OCI-LY1 (cell line): Measurements from ENCODE around the gene SNRPF.
"Not testable (repeated sequence)": the region's sequence is repeated elsewhere in the genome, so short reads cannot be mapped to it uniquely, and the experiment has no call there.

Source experiments
- H2AFZ ChIP-seq: fragments of 200-600 bp; sonication (generic), shearing (Covaris generic); 2 replicates; pipeline ENCODE4 v1.6.0; 2014; ENCODE audit warnings: antibody characterized with exemption, mild to moderate bottlenecking, low read length
- H3F3A ChIP-seq: fragments of 200-600 bp; sonication (generic), shearing (Covaris generic); 2 replicates; pipeline ENCODE4 v1.6.0; 2014; ENCODE audit warnings: mild to moderate bottlenecking, antibody characterized with exemption, low read length, moderate library complexity; ENCODE audit not compliant: insufficient read depth
- H3K27ac ChIP-seq: fragments of 200-600 bp; sonication (generic); 2 replicates; pipeline ENCODE4 v1.5.1; 2014; ENCODE audit warnings: low read length, mixed run types, mild to moderate bottlenecking, low read depth; ENCODE audit not compliant: poor library complexity, severe bottlenecking
- H3K27me3 ChIP-seq: fragments of 200-600 bp; sonication (generic); 2 replicates; pipeline ENCODE4 v1.6.0; 2014; ENCODE audit warnings: antibody characterized with exemption, mild to moderate bottlenecking, low read length, moderate library complexity; ENCODE audit not compliant: insufficient read depth
- H3K36me3 ChIP-seq: fragments of 200-600 bp; sonication (generic); 2 replicates; pipeline ENCODE4 v1.6.1; 2014; ENCODE audit warnings: mild to moderate bottlenecking, antibody characterized with exemption, low read length, moderate library complexity, mixed read lengths; ENCODE audit not compliant: insufficient read depth
- H3K4me1 ChIP-seq: fragments of 200-600 bp; sonication (generic); 2 replicates; pipeline ENCODE4 v1.5.1; 2014; ENCODE audit warnings: mild to moderate bottlenecking, low read length, moderate library complexity; ENCODE audit not compliant: insufficient read depth, severe bottlenecking
- H3K4me2 ChIP-seq: fragments of 200-600 bp; sonication (generic), shearing (Covaris generic); 2 replicates; pipeline ENCODE4 v1.6.1; 2014; ENCODE audit warnings: low read length
- H3K4me3 ChIP-seq: fragments of 200-600 bp; sonication (generic); 2 replicates; pipeline ENCODE4 v1.5.1; 2014; ENCODE audit warnings: low read length, low read depth, mild to moderate bottlenecking, mixed read lengths; ENCODE audit not compliant: poor library complexity, severe bottlenecking
- H3K79me2 ChIP-seq: fragments of 200-600 bp; shearing (Covaris generic); 2 replicates; pipeline ENCODE4 v1.6.1; 2016; ENCODE audit warnings: mixed run types, low read length, mixed read lengths; ENCODE audit not compliant: insufficient read depth
- H3K9ac ChIP-seq: fragments of 200-600 bp; sonication (generic), shearing (Covaris generic); 2 replicates; pipeline ENCODE4 v1.6.1; 2014; ENCODE audit warnings: mild to moderate bottlenecking, low read length, mixed read lengths
- H3K9me2 ChIP-seq: fragments of 200-600 bp; sonication (generic), shearing (Covaris generic); 2 replicates; pipeline ENCODE4 v1.6.1; 2014; ENCODE audit warnings: low read depth, mild to moderate bottlenecking, low read length, mixed read lengths
- H3K9me3 ChIP-seq: fragments of 200-600 bp; shearing (Covaris generic); 2 replicates; pipeline ENCODE4 v1.6.1; 2014; ENCODE audit warnings: low read length, mixed read lengths
- H4K20me1 ChIP-seq: fragments of 200-600 bp; sonication (generic), shearing (Covaris generic); 2 replicates; pipeline ENCODE4 v1.6.0; 2016; ENCODE audit warnings: mild to moderate bottlenecking, low read length; ENCODE audit not compliant: insufficient read depth
- CTCF ChIP-seq: fragments of 200-600 bp; sonication (generic), shearing (Covaris generic); IDR thresholded peaks from 2 replicates; pipeline ENCODE4 v1.5.1; 2017; ENCODE audit warnings: mild to moderate bottlenecking, antibody characterized with exemption, low read length, moderate library complexity, mixed read lengths
- EZH2 ChIP-seq: fragments of 200-600 bp; sonication (generic), shearing (Covaris generic); IDR thresholded peaks from 2 replicates; pipeline ENCODE4 v1.8.0; 2017; ENCODE audit warnings: borderline replicate concordance, mixed run types, mild to moderate bottlenecking, antibody characterized with exemption, low read length, moderate library complexity, mixed read lengths

The SNRPF gene

GRCh38 chr12:95858451-95859343, at the start of gene SNRPF:
Gene SNRPF, plus strand, starts transcription at chr12:95858952. Its CDS starts 122 bp downstream, at chr12:95859074.
- Histone ChIP-seq H3K27ac (peak within 1 kb of the TSS; percentile 58), H3K27me3 (no peaks in the 10 kb centered on the region), H2AFZ (peak within 1 kb of the TSS; percentile 35; the same call in 1 of the 2 replicates), H4K20me1 (no peaks in the 10 kb centered on the region), H3K9me3 (no peaks in the 10 kb centered on the region), H3F3A (no peaks in the 10 kb centered on the region), H3K9me2 (no peaks in the 10 kb centered on the region), H3K36me3 (peaks cover 33% of the 10 kb centered on the region), H3K4me3 (peak within 1 kb of the TSS; percentile 79), H3K79me2 (peaks cover 38% of the 10 kb centered on the region), H3K9ac (peak within 1 kb of the TSS; percentile 76), H3K4me2 (peak within 1 kb of the TSS; percentile 77), H3K4me1 (peaks cover 23% of the 10 kb centered on the region)
- TF ChIP-seq EZH2: no peak
- TF ChIP-seq CTCF: no peak

DNA sequence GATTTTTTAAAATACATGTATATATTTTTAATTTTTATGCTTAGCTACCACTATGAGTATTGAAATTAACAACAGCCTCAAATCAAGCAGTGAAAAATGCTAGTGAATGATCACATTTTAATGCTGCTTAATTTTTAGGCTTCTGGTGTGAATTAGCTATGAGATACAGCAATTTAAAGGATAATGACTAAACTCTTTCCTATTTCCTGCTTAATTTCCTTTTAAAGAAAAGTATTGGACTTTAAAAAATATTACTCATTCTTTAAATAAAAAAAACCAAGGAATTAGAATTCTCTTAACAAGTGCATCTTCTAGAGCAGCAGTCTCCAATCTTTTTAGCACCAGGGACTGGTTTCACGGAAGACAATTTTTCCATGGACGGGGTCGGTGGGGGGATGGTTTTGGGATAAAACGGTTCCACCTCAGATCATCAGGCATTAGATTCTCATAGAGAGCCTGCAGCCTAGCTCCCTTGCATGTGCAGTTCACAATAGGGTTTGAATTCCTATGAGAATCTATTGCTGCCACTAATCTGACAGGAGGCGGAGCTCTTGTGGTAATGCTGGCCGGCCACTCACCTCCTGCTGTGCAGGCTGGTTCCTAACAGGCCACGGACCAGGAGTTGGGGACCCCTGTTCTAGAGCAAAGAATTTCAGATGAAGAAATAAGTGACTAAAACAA, 49.6 kb upstream of the SNRPF start:
- Histone ChIP-seq H3K4me1 (no peaks in the 10 kb centered on the region), H3K9ac (no peak overlapping the region), H4K20me1 (no peaks in the 10 kb centered on the region), H3K9me3 (no peaks in the 10 kb centered on the region), H3K9me2 (no peaks in the 10 kb centered on the region), H3F3A (no peaks in the 10 kb centered on the region), H3K79me2 (no peaks in the 10 kb centered on the region), H3K36me3 (no peaks in the 10 kb centered on the region), H3K4me2 (no peak overlapping the region), H3K4me3 (no peak overlapping the region), H2AFZ (no peak overlapping the region), H3K27me3 (no peaks in the 10 kb centered on the region), H3K27ac (no peak overlapping the region)
- TF ChIP-seq CTCF: no peak
- no peak for TF ChIP-seq EZH2

DNA sequence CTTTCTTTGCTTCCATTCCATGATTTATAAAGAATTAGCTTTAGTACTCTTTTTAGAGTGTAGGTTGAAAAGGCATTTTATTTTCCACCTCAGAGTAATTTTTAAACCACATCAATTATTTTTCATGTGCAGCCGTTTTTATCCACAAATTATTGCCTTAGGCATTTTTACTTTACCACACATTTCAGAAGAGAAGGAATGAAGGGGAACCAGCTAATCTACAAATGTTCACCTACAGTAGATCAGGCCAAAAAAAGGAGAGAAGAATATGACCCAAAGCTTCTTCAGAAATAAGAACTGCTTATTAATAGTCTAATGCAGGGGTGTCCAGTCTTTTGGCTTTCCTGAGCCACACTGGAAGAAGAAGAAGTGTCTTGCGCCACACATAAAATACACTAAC, 48.3 kb upstream of the SNRPF start:
- Histone ChIP-seq H3K79me2 (no peaks in the 10 kb centered on the region), H3K27ac (no peak overlapping the region), H3K36me3 (no peaks in the 10 kb centered on the region), H3K4me3 (no peak overlapping the region), H3F3A (no peaks in the 10 kb centered on the region), H3K9me2 (no peaks in the 10 kb centered on the region), H3K4me2 (no peak overlapping the region), H2AFZ (no peak overlapping the region), H3K9me3 (no peaks in the 10 kb centered on the region), H3K9ac (no peak overlapping the region), H3K4me1 (no peaks in the 10 kb centered on the region), H3K27me3 (no peaks in the 10 kb centered on the region), H4K20me1 (no peaks in the 10 kb centered on the region)
- TF ChIP-seq EZH2 (no peak), CTCF (no peak)

DNA sequence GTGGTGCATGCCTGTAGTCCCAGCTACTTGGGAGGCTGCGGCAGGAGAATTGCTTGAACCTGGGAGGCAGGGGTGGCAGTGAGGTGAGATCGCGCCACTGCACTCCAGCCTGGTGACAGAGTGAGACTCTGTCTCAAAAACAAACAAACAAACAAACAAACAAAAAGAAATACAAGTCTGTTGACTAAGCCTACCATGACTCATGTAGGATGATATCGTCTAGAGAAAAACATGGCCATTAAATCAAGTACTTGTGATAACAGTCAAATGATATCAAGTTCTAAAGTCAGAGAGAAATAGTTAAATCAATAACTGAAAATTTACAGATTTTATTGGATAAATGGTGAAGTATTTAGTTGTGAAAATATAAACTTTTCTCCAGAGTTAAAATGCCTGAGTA, 46.6 kb upstream of the SNRPF start:
- H3K4me1 ChIP-seq, H3K9ac ChIP-seq, H3K4me3 ChIP-seq, H3K27me3 ChIP-seq, H4K20me1 ChIP-seq, H3K36me3 ChIP-seq, H2AFZ ChIP-seq, H3F3A ChIP-seq, H3K79me2 ChIP-seq, H3K4me2 ChIP-seq, H3K9me3 ChIP-seq, H3K27ac ChIP-seq, H3K9me2 ChIP-seq: not testable (repeated sequence)
